Measurements from ENCODE around the gene EFCAB8.

EFCAB8 gene

GRCh38 chr20:32989507-32990283 is 131.0 kb downstream of the EFCAB8 start:
- no peak for DNase-seq

- DNase-seq, result no peak
These were observed 131.7 kb downstream of the EFCAB8 start for GRCh38 chr20:32990426-32990825.

GRCh38 chr20:32991383-32991782 is 132.7 kb downstream of the EFCAB8 start:
- DNase-seq, result no peak

- DNase-seq, result no peak
These were observed 133.3 kb downstream of the EFCAB8 start for GRCh38 chr20:32991792-32992641.

GRCh38 chr20:32993496-32994050 is 134.8 kb downstream of the EFCAB8 start:
- no peak for DNase-seq

- no peak for DNase-seq
These were observed 137.1 kb downstream of the EFCAB8 start for GRCh38 chr20:32995802-32996201.

GRCh38 chr20:32997431-32997830 is 138.7 kb downstream of the EFCAB8 start:
- no peak for DNase-seq

- DNase-seq, result no peak
These were observed 141.0 kb downstream of the EFCAB8 start for GRCh38 chr20:32999603-33000250.

- DNase-seq, result no peak
These were observed 142.2 kb downstream of the EFCAB8 start for GRCh38 chr20:33000802-33001466.

GRCh38 chr20:33002087-33002808 is 143.5 kb downstream of the EFCAB8 start:
- DNase-seq, result no peak

- no peak for DNase-seq
These were observed 145.5 kb downstream of the EFCAB8 start, which contains the start of gene SUN5 for GRCh38 chr20:33004141-33004751. TSS of gene SUN5 (minus strand) at chr20:33004433. CDS start at chr20:33004340, 93 bp downstream.

- DNase-seq, result no peak
These were observed 146.4 kb downstream of the EFCAB8 start for GRCh38 chr20:33005132-33005566.

GRCh38 chr20:33005908-33006775 is 147.4 kb downstream of the EFCAB8 start:
- DNase-seq, result no peak

GRCh38 chr20:33006776-33007375 is 148.2 kb downstream of the EFCAB8 start:
- no peak for DNase-seq

- no peak for DNase-seq
These were observed 148.9 kb downstream of the EFCAB8 start, which contains the start of gene BPIFB2 for GRCh38 chr20:33007376-33008335. TSS of gene BPIFB2 (plus strand) at chr20:33007704. CDS start at chr20:33008575, 871 bp downstream.

- DNase-seq, result no peak
These were observed 149.9 kb downstream of the EFCAB8 start for GRCh38 chr20:33008336-33009213.

All from activated gamma-delta T cell treated with Interleukin-2 at 50 U/mL for 16 hours (primary cell).